Glutamatergic neuron (in vitro differentiated cells): ENCODE data around the gene ACTC1. TPM values are rescaled to one million over a fixed set of nuclear protein-coding genes. Genes with fewer than 3 reads are reported as not detected.
"Not testable (repeated sequence)": the region's sequence is repeated elsewhere in the genome, so short reads cannot be mapped to it uniquely, and the experiment has no call there.

Experiments
- DNase-seq: peaks from one replicate; pipeline ENCODE4 v3.0.0; 2022
- H3K27ac Mint-ChIP-seq: one replicate; pipeline ENCODE4 v1.8.0; 2020; ENCODE audit warnings: mild to moderate bottlenecking, mixed read lengths, inconsistent platforms; ENCODE audit not compliant: unreplicated experiment
- H3K27me3 Mint-ChIP-seq: one replicate; pipeline ENCODE4 v1.8.0; 2020; ENCODE audit warnings: mild to moderate bottlenecking, moderate library complexity, mixed read lengths, inconsistent platforms; ENCODE audit not compliant: unreplicated experiment
- H3K36me3 Mint-ChIP-seq: one replicate; pipeline ENCODE4 v1.8.0; 2020; ENCODE audit warnings: mild to moderate bottlenecking, mixed read lengths, inconsistent platforms; ENCODE audit not compliant: unreplicated experiment
- H3K4me1 Mint-ChIP-seq: one replicate; pipeline ENCODE4 v1.8.0; 2020; ENCODE audit warnings: mild to moderate bottlenecking, low read depth, mixed read lengths, inconsistent platforms; ENCODE audit not compliant: unreplicated experiment
- H3K4me3 Mint-ChIP-seq: one replicate; pipeline ENCODE4 v1.8.0; 2020; ENCODE audit warnings: mild to moderate bottlenecking, mixed read lengths, inconsistent platforms; ENCODE audit not compliant: unreplicated experiment
- H3K9me3 Mint-ChIP-seq: one replicate; pipeline ENCODE4 v1.8.0; 2020; ENCODE audit warnings: mild to moderate bottlenecking, moderate library complexity, mixed read lengths, inconsistent platforms; ENCODE audit not compliant: unreplicated experiment
- CTCF ChIP-seq: fragments of 200-600 bp; sonication (generic); IDR thresholded peaks from one replicate; pipeline ENCODE4 v1.5.0; 2021; ENCODE audit not compliant: partially characterized antibody, unreplicated experiment
- total RNA-seq: library from RNA; stranded (reverse); fragmentation: NEBNext Ultra II Directional; extraction: Animal tissue kit (Norgen Biotek cat#: 25700); gene quantifications from one replicate; pipeline ENCODE4 v1.2.1, GENCODE V29; 2021; ENCODE audit not compliant: unreplicated experiment

The ACTC1 gene
- total RNA-seq, 1 donor from 2014 or later, result 19.6 TPM

DNA sequence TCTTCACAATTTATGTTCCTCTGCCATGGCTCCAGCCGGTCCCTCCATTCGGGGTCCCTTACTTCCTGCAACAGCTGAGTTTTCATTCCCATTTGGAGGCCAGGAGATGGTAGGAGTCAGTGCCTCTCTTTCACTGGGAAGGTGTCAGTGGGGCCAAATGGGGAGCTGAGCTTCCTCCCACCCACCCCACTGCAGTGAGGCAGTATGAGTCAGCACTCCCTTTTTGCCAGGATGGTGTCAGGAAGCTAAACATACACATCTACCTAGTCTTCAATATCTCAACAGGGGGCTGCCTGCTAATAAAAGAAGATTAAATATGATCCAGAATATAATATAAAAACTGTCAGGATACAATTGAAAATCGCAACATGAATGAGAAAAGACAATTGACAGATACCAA is 12.7 kb upstream of the ACTC1 start:
- H3K4me1 Mint-ChIP-seq, result peaks cover 24% of the 10 kb centered on the region
- no peak for TF ChIP-seq CTCF
- no peak for DNase-seq
- no peaks in the 10 kb centered on the region for H3K27me3 Mint-ChIP-seq
- H3K36me3 Mint-ChIP-seq, result no peaks in the 10 kb centered on the region
- no peak overlapping the region for H3K27ac Mint-ChIP-seq
- H3K4me3 Mint-ChIP-seq, result no peak overlapping the region
- H3K9me3 Mint-ChIP-seq, result peaks cover 6% of the 10 kb centered on the region

DNA sequence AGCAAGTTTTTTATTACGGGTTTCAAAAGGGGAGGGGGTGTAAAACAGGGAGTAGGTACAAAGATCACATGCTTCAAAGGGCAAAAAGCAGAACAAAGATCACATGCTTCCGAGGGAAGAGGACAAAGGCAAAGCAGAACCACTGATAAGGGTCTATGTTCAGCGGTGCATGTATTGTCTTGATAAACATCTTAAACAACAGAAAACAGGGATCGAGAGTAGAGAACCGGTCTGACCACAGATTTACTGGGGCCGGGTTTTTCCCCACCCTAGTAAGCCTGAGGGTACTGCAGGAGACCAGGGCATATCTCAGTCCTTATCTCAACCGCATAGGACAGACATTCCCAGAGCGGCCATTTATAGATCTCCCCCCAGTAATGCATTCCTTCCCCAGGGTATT is 11.9 kb upstream of the ACTC1 start:
- not testable (repeated sequence) for DNase-seq, H3K9me3 Mint-ChIP-seq, H3K36me3 Mint-ChIP-seq, H3K27ac Mint-ChIP-seq, H3K4me3 Mint-ChIP-seq, H3K27me3 Mint-ChIP-seq
- H3K4me1 Mint-ChIP-seq, result peaks cover 23% of the 10 kb centered on the region

DNA sequence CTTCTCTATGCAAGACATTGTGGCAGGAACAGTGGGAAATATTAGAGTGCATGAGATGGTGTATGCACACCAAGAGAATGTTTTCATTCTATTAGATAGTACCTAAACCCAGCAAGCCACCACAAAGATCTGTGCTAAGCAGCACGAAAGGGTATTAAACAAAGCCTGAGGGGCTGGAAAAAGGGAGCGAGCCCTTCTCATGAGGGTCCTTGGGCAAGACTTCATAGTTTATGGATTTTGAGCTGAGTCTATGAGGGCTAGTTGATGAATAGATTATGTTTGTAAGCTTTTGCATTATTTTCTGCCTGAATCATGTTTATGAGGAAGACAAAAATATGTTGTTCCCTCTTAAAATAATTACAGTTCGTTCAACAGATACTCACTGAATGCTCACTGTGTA is 9.4 kb upstream of the ACTC1 start:
- peaks cover 2% of the 10 kb centered on the region for H3K27me3 Mint-ChIP-seq
- TF ChIP-seq CTCF, result no peak
- no peak overlapping the region for H3K4me3 Mint-ChIP-seq
- no peak overlapping the region for H3K27ac Mint-ChIP-seq
- H3K36me3 Mint-ChIP-seq, result no peaks in the 10 kb centered on the region
- no peak for DNase-seq
- peaks cover 7% of the 10 kb centered on the region for H3K9me3 Mint-ChIP-seq
- H3K4me1 Mint-ChIP-seq, result peaks cover 26% of the 10 kb centered on the region

- Mint-ChIP-seq H3K4me1 (peaks cover 29% of the 10 kb centered on the region), H3K27ac (peak overlapping the region; percentile 68), H3K9me3 (peaks cover 12% of the 10 kb centered on the region), H3K4me3 (no peak overlapping the region), H3K36me3 (no peaks in the 10 kb centered on the region), H3K27me3 (peaks cover 8% of the 10 kb centered on the region)
- DNase-seq, result no peak
- TF ChIP-seq CTCF, result no peak
Measured at GRCh38 chr15:34804113-34804512, 8.8 kb upstream of the ACTC1 start.

DNA sequence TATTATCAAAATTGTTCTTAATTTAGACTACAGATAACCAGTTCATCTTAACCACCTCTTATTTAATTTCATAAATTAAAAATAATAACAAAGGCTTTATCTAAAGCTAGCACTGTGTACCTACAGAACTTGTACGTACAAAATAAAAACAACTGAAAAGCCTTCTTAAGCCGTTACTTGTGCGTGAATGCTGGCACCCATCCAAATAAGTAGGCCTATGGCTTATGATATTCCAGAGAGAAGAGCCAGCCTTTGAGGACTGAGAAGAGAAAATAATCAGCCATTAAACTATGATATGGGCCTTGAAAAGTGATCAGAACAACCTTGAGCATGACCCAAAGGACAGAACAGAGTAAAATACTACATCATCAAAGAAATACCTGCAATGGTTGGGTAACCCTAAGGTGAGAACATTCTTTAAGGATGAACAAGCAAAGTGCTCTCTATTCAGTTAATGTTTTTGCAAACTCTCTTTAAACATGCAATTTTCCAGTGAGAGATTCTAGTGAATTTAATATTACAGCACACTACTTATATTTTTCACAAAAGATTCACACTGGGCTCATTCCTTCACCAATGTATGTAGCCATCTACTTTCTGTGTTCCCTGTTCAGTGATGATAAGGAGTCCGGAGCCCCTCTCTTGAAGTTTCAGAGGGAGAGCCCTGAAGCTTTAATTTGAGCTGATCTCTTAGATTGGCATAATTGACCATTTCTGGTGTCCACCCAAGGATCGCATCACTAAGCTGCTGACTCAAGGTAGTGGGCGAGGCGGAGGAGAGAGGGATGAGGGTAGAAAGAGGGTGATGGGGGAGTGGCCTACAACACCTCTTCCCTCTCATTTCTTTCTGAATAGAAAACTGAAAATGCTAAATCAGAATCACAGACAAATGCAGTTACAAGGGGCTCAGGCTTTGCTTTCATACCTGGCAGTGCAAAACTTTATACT is 7.7 kb upstream of the ACTC1 start:
- no peak for TF ChIP-seq CTCF
- H3K27ac Mint-ChIP-seq, result peak overlapping the region; percentile 18
- H3K27me3 Mint-ChIP-seq, result peaks cover 10% of the 10 kb centered on the region
- H3K9me3 Mint-ChIP-seq, result peaks cover 16% of the 10 kb centered on the region
- H3K36me3 Mint-ChIP-seq, result no peaks in the 10 kb centered on the region
- H3K4me1 Mint-ChIP-seq, result peaks cover 33% of the 10 kb centered on the region
- H3K4me3 Mint-ChIP-seq, result no peak overlapping the region
- no peak for DNase-seq
